ENCODE measurements around the gene ARF1.
A peak's percentile ranks its signal among the peaks of the same experiment; 100 is the strongest.
"Not testable (repeated sequence)": the region's sequence is repeated elsewhere in the genome, so short reads cannot be mapped to it uniquely, and the experiment has no call there.

ARF1 gene

GRCh38 chr1:228104526-228105269 lies 22.2 kb downstream of the ARF1 start:
- DNase-seq, result no peak

DNA sequence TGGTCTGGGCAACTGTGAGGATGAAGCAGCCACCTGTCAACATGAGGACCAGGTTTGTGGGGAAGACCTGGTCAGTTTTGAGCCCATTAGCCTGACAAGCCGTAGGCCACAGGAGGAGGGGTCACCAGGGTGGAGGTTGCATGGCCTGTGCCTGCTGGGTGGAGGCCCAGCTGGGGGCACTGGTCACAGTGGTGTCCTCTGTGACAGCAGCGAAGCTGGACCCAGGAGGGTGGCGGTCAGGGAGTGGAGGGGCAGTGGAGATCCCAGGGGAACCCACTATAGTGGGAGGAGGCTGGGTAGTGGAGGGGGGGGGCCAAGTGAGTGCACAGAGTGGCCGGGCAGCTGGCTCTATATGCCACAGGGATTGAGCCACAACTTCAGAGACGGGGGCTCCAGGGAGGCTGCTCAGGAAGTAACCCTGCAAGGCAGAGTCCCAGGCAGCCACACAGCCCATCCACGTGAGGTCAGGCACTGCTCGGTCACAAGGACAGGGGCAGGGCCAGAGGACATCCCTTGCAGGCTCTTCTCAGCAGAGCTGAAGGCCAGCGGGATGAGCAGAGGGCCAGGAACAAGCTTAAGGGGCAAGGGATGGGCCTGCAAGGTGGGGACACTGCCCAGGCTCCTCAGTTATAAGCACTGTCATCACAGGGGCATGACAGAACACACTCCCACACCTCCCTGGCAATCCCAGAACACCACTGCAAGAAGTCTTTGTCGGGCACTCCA lies 22.9 kb downstream of the ARF1 start:
- no peak for DNase-seq

GRCh38 chr1:228105996-228106799 lies 23.7 kb downstream of the ARF1 start:
- no peak for DNase-seq

GRCh38 chr1:228106800-228107054 lies 24.2 kb downstream of the ARF1 start:
- no peak for DNase-seq

DNA sequence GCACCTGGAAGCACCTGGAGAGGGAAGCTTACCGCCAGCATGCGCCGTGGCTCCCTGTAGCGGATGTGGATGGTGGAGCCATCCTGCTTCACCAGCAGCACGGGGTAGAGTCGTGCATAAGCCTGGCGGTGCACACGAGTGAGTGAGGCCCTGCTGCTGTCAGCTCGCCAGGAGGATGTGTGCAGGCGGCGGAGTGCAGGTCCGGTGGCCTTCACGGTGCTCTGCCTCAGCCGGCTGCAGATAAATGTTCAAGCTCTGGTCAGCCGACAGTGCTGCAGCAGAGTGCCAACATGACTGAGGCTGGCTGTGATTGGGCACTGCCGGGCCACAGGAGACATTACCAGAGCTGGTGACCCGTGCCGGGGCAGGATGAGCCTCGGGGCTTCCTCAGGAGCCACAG lies 25.1 kb downstream of the ARF1 start:
- no peak for DNase-seq

- no peak for DNase-seq
These were observed 25.7 kb downstream of the ARF1 start for GRCh38 chr1:228108055-228108690.

GRCh38 chr1:228108742-228109072 lies 26.2 kb downstream of the ARF1 start:
- no peak for DNase-seq

DNA sequence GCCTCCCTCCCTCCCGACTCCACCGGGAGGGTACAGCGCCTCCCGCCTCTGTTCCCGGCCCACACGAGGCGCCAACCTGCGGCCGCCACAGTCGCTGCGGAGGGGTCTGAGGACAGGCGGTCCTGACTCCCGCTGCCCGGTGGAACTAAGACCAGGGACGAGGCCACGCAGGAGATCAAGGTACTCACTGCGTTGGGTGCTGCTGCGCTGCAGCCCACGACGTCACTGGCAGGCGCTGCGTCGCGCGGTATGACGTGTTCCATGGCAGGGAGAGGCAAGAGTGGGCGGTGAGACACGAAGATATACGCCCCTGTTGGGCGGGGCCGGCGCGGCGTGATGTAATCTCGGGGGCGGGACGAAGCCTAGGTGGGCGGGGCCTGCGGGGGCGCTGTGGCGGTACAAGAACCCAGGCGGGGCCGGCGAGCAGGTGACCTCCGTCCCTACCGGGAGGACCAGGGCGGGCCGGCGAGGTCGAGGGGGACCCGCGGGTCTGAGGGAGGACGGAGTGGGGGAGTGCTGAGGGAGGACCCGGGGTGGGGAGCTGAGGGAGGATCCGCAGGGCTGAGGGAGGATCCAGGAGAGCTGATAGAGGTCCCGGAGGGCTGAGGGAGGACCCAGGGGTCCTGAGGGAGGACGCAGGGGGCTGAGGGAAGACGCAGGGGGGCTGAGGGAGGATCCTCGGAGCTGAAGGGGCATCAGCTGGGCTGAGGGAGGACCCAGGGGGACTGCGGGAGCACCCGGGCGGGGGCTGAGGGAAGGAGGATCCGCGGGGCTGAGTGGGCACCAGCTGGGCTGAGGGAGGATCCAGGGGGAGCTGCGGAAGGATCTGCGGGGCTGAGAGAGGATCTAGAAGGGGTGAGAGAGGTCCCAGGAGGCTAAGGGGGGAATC lies 26.8 kb downstream of the ARF1 start, which contains the start of gene MRPL55:
TSS of gene MRPL55 (minus strand) at position 227 of the 889 bp plus-strand sequence. CDS start 1,039 bp downstream, outside the sequence.
- DNase-seq, result peak; percentile 90

DNA sequence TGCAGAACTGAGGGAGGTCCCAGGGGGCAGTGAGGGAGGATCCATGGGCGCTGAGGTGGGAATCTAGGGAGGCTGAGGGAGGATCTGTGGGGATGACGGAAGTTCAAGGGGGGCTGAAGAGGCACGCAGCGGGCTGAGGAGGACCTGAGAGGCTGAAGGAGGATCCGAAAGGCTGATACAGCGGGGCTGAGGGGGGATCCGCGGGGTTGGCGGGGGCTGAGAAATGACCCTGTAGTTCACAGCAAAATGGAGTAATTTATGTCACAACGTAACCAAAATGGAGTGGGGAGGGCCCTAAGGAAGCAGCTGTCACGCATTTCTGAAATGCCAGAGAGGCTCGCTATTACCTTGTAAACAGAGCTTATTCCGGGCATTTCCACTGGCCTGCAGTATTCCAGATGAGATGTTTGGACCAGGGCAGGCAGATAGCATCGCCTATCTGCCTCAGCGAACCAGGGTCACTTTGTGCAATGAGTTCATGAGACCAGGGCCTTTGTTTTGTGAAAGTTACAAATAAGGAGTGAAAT lies 27.5 kb downstream of the ARF1 start:
- no peak for DNase-seq

GRCh38 chr1:228110556-228110955 lies 28.0 kb downstream of the ARF1 start:
- no peak for DNase-seq

DNA sequence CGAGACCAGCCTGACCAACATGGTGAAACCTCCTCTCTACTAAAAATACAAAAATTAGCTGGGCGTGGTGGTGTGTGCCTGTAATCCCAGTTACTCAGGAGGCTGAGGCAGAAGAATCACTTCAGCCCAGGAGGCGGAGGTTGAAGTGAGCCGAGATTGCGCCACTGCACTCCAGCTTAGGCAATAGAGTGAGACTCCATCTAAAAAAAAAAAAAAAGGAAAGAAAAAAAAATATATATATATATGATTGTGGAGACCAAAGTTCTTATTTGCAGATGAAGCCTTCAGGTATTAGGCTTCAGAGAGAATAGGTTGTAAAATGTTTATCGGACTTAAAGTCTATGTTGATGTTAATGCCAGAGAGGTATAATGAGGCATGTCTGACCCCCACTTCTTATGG lies 28.8 kb downstream of the ARF1 start:
- not testable (repeated sequence) for DNase-seq

- no peak for DNase-seq
These were observed 29.7 kb downstream of the ARF1 start for GRCh38 chr1:228112167-228112566.

GRCh38 chr1:228112617-228113016 lies 30.1 kb downstream of the ARF1 start:
- DNase-seq, result no peak

- DNase-seq, result no peak
These were observed 32.3 kb downstream of the ARF1 start for GRCh38 chr1:228114827-228115226.

DNA sequence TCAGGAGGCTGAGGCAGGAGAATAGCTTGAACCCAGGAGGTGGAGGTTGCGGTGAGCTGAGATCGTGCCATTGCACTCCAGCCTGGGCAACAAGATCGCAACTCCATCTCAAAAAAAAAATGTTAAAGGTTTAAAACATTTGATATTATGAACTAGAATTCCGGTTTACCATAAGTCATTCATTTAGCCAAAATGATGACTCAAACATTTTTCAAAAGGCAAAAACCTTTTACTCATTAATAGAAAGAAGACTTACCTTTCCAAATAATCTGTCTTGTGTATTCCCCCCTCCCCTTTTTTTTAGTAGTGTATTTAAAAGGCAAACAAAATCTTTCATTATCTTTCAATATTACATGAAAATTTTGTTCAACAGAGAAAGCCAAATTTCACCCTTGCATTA lies 34.8 kb downstream of the ARF1 start:
- no peak for DNase-seq

- no peak for DNase-seq
These were observed 35.5 kb downstream of the ARF1 start for GRCh38 chr1:228118040-228118439.

DNA sequence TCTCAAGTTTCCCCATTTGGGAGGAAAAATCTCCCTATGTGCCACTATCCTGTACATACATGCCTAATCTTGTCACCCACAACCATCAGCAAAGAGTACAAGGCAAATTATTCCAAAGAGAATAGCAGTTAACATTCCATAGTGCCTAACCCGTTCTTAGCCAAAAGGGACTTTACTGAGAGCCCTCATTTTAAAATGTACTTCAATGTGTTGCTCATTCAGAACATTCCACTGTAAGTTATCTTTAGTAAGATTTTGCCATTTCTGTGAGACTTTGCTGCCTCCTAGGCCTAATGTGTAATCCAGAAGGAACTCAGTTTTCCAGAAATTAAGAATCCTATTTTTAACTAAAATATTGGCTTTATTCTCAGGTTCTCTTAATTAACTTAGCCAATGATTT lies 37.8 kb downstream of the ARF1 start:
- no peak for DNase-seq

- DNase-seq, result no peak
These were observed 38.5 kb downstream of the ARF1 start for GRCh38 chr1:228120857-228121489.

- DNase-seq, result no peak
These were observed 40.5 kb downstream of the ARF1 start for GRCh38 chr1:228122921-228123441.

DNA sequence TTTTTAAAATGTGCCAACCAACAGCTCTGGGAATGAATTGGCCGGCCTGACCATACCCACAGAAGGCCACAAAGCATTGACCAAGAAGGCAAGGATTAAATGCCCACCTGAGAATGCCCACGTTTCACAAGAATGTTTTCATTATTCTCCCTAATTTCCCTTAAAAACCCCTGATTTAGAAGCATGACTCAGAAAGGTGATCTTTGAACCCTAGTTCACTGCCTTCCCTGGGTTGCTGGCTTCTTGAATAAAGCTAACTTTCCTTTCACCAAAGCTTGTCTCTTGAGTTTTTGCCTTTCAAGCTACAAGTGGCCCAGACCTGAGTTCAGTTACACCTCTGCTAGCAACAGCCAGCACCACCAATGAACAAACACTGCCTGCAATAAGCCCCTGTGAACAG lies 41.0 kb downstream of the ARF1 start:
- DNase-seq, result no peak

DNA sequence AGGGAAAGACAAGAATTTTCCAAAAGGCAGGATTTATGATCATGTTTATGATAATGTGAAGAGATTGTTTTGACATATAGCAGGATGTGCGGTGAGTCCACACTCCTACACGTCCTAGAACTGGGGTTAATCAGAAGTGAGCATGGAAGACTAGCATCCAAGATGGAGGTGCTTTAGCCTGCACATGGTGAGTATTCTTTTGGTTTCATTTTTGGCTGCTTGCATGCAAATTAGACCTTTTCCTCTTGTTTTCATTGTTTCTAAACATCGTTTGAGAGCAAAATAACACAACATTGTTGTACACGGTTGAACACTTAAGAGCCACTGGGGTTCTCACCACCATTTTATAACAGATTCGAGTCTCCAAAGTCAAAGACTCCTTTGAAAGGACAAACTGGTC lies 42.7 kb downstream of the ARF1 start:
- DNase-seq, result no peak

All from DMS79 treated with DMSO at 0.1 percent for 48 hours (cell line).